ENCODE results near the gene SETD3. TPM values are rescaled to one million over a fixed set of nuclear protein-coding genes. Genes with fewer than 3 reads are reported as not detected.
A peak's percentile ranks its signal among the peaks of the same experiment; 100 is the strongest.

SETD3 gene
- total RNA-seq, 2 experiments from 2014 or later, result 63.8 to 66.3 TPM

DNA sequence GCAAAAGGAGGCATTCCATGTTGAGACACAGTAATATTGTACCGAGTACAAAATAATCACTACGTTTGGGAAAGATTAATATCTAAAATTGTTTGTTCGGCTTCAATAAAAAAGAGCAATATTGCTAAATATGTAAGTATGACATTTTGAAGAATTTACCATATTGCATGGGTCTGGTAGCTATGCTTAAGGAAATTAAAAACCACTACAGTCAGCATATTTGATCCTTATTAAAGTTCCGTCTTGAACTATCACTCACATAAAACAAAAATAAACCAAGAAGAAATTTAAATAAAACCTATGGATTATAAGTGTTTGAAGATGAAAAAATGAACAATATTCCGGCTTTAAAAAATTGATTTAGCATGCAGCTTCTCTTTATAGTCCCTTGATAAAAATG is 63.8 kb downstream of the SETD3 start:
- no peak overlapping the region for H3K4me3 Mint-ChIP-seq
- H3K36me3 Mint-ChIP-seq (ENCODE audit: low read depth), result peaks cover 26% of the 10 kb centered on the region
- DNase-seq, result no peak
- no peak overlapping the region for H3K27ac Mint-ChIP-seq
- ChIA-PET POLR2A (no interaction called here), CTCF (interaction anchor here (1.4 to 8.0 kb wide), 7 partner anchors 10 to 139 kb away, joined by 6 to 94 read pairs (median 16); partner anchors contain the start of genes CCNK and SETD3)
- H3K27me3 Mint-ChIP-seq, result no peaks in the 10 kb centered on the region
- no peaks in the 10 kb centered on the region for H3K9me3 Mint-ChIP-seq
- H3K4me1 Mint-ChIP-seq, result peaks cover 28% of the 10 kb centered on the region

DNA sequence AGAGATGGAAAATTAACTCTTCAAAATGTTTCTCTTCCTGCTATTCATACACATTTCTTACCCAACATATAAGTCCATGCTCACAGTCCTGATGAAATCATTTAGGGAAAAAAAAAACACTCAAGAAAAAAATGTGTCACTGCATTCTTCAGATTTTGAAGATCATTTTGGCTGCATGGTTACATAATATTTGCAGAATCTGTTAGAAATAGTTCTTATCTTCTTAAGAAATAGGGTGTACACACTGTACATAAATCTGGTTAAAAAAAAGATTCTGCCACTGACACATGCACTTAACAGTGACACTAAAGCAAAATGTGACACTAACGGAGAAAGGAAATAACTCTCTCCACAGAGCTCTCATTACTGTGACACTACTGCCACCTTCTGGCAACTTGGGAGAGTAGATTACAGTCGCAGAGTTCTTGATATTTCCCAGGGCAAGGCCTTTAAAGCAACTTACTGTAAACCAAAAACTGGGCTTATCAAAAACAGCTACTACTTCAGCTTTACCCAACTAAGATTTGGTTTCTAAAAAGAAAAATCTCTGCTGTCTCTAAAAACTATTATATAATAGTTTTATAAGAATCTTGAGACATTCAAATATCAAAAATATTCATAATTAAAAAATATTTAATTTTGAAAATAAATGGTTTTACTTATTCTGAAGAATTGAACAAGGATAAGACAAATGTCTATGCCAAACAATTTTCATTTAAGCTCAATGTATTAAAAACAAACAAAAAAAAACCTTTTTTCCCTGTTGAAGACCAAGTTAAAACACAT is 65.0 kb downstream of the SETD3 start:
- H3K4me3 Mint-ChIP-seq, result no peak overlapping the region
- peak overlapping the region; percentile 8 for H3K27ac Mint-ChIP-seq
- H3K27me3 Mint-ChIP-seq, result no peaks in the 10 kb centered on the region
- H3K36me3 Mint-ChIP-seq (ENCODE audit: low read depth), result peaks cover 27% of the 10 kb centered on the region
- ChIA-PET CTCF (interaction anchor here (0.8 to 8.0 kb wide), 20 partner anchors 9 to 144 kb away, joined by 3 to 94 read pairs (median 4); partner anchors contain the start of genes BCL11B, CCNK and SETD3), POLR2A (interaction anchor here (1.0 to 1.6 kb wide), 3 partner anchors 19 to 96 kb away, joined by 3 to 5 read pairs (median 3); no protein-coding TSS in a partner anchor)
- H3K4me1 Mint-ChIP-seq, result peaks cover 28% of the 10 kb centered on the region
- DNase-seq, result peak; percentile 67
- no peaks in the 10 kb centered on the region for H3K9me3 Mint-ChIP-seq

DNA sequence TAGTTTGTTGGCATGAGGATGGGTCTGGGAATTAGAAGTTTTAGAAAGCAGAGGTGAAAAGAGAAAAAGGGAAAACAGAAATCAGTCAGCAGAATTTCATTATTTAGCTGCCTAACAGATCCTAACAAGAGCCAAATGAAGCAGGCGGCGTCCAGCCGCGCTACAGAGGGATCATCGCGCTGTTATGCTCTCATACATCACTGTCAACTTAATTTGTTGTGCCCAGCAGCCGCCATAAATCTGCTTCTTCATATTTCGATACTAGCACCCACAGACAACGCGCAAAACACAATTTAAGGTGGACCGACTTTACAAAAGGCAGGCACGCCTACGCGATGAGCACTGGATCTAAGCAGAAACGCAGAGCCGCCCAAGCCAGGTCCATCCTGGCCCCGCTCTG is 66.7 kb downstream of the SETD3 start:
- no peak overlapping the region for H3K4me3 Mint-ChIP-seq
- peaks cover 28% of the 10 kb centered on the region for H3K4me1 Mint-ChIP-seq
- ChIA-PET CTCF (interaction anchor here (1.7 to 8.0 kb wide), 4 partner anchors 9 to 94 kb away, joined by 5 to 94 read pairs (median 38); no protein-coding TSS in a partner anchor), POLR2A (no interaction called here)
- H3K27ac Mint-ChIP-seq, result no peak overlapping the region
- no peaks in the 10 kb centered on the region for H3K9me3 Mint-ChIP-seq
- no peak for DNase-seq
- H3K27me3 Mint-ChIP-seq, result no peaks in the 10 kb centered on the region
- peaks cover 31% of the 10 kb centered on the region for H3K36me3 Mint-ChIP-seq (ENCODE audit: low read depth)

DNA sequence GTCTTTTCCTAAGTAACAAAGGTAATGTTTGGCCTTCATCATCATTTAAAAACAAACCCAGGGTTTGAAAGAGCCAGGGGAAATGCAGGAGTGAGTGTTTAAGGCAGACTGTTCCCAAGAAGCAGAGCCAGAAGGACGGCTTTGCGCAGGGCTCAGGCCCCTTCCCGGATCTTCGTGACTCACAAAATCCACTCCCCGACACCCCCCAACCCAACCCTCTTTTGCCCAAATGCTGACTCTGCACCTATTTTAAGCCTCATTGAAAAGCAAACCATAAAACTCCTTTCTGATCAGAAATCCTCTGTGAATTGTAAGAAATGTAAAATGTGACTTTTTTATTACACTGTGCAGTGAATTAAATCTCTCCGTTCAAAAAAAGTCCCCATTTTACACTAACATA is 67.5 kb downstream of the SETD3 start:
- H3K4me1 Mint-ChIP-seq, result peaks cover 23% of the 10 kb centered on the region
- DNase-seq, result no peak
- POLR2A ChIA-PET, result no interaction called here
- no peaks in the 10 kb centered on the region for H3K27me3 Mint-ChIP-seq
- CTCF ChIA-PET, result interaction anchor here (1.7 to 8.0 kb wide), 4 partner anchors 10 to 93 kb away, joined by 5 to 94 read pairs (median 38); no protein-coding TSS in a partner anchor
- H3K27ac Mint-ChIP-seq, result no peak overlapping the region
- H3K9me3 Mint-ChIP-seq, result no peaks in the 10 kb centered on the region
- no peak overlapping the region for H3K4me3 Mint-ChIP-seq
- peaks cover 33% of the 10 kb centered on the region for H3K36me3 Mint-ChIP-seq (ENCODE audit: low read depth)

DNA sequence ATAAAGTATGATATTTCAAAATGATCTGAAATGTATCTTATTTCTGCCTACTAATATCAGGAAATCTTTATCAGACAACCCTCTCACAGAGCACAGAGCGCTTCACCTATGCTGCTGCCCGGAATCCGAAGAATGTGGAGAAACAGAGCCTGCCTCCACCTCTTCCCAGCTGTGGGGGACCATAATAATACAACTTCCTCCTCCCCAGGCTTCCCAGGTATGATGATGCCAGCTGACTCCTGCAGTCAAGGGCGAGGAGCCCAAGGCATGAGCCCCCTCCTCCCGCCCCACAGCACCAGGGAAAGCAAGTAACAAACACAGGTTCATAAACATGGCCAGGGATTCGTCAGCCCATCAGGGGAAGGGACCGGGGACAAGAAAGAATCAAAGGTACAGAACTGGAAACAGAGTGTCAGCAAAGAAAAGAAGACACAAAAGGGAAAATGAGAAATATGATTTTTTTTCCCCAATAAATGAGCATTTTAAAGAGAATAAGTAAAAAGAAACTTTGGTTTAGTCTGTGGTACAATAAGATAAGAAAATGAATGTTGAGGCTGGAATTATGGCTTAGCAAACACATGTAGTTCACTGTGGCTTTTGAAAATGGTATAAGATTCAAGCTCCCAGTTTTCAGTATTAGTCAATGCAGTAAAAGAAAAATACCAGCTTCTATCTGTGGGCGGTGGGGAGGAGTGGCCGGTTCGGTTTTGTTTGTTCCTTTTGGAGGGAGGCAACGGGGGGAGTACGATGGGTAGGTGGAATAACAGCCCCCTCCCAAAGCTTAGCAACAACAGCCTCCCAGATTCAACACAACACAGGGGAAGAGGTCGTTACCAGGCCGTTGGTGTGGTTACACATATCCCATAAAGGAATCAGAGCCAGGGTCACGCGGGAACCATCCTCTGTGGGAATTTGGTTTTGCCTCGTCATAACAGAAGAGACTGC is 68.3 kb downstream of the SETD3 start:
- Mint-ChIP-seq H3K27ac (no peak overlapping the region), H3K9me3 (no peaks in the 10 kb centered on the region), H3K27me3 (no peaks in the 10 kb centered on the region), H3K4me1 (peaks cover 23% of the 10 kb centered on the region), H3K4me3 (no peak overlapping the region), H3K36me3 (ENCODE audit: low read depth) (peaks cover 34% of the 10 kb centered on the region)
- DNase-seq, result no peak
- ChIA-PET CTCF (interaction anchor here (0.8 to 8.0 kb wide), 4 partner anchors 9 to 92 kb away, joined by 3 to 65 read pairs (median 6); no protein-coding TSS in a partner anchor), POLR2A (interaction anchor here (0.8 kb wide), 1 partner anchor 16 kb away, joined by 3 read pairs; no protein-coding TSS in a partner anchor)

DNA sequence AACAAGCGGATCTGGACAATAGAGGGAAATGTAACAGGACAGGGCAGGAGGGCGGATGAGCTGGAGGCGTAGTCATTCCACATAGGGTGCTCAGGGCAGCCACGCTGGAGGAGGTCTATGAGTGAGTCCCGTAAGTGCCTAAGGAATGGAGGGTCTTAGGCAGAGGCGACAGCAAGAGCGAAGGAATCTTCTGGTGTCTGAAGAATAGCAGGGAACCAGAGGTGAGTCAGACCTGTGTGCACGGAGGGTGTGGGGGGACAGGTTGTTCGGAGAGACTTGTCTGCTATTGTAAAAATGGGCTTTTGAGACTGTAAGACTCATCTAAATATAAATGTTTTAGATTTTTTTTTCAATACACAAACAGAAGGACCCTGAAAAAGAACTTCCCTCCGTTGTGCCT is 70.6 kb downstream of the SETD3 start:
- Mint-ChIP-seq H3K4me3 (no peak overlapping the region), H3K36me3 (ENCODE audit: low read depth) (peaks cover 38% of the 10 kb centered on the region), H3K27ac (no peak overlapping the region), H3K9me3 (no peaks in the 10 kb centered on the region), H3K4me1 (peaks cover 17% of the 10 kb centered on the region), H3K27me3 (no peaks in the 10 kb centered on the region)
- POLR2A ChIA-PET, result no interaction called here
- no peak for DNase-seq
- CTCF ChIA-PET, result no interaction called here

DNA sequence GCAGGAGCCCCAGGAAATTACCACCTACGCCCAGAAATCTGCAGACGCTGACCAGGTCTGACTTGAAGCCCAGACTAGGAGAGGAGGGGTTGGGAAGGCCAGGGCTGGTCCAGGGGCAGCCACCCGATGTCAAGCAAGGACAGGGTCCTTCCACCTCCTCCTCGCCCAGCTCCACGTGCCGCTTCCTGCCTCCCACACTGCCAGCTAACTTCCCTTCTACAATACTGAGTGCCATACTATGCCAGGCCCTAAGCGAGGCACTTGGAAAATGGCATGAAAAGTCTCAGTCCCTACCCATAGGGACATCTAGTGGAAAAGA is 71.7 kb downstream of the SETD3 start:
- Mint-ChIP-seq H3K9me3 (no peaks in the 10 kb centered on the region), H3K36me3 (ENCODE audit: low read depth) (peaks cover 40% of the 10 kb centered on the region), H3K27me3 (no peaks in the 10 kb centered on the region), H3K4me3 (no peak overlapping the region), H3K27ac (no peak overlapping the region), H3K4me1 (peaks cover 17% of the 10 kb centered on the region)
- ChIA-PET POLR2A (no interaction called here), CTCF (interaction anchor here (1.0 kb wide), 1 partner anchor 13 kb away, joined by 3 read pairs; no protein-coding TSS in a partner anchor)
- no peak for DNase-seq

DNA sequence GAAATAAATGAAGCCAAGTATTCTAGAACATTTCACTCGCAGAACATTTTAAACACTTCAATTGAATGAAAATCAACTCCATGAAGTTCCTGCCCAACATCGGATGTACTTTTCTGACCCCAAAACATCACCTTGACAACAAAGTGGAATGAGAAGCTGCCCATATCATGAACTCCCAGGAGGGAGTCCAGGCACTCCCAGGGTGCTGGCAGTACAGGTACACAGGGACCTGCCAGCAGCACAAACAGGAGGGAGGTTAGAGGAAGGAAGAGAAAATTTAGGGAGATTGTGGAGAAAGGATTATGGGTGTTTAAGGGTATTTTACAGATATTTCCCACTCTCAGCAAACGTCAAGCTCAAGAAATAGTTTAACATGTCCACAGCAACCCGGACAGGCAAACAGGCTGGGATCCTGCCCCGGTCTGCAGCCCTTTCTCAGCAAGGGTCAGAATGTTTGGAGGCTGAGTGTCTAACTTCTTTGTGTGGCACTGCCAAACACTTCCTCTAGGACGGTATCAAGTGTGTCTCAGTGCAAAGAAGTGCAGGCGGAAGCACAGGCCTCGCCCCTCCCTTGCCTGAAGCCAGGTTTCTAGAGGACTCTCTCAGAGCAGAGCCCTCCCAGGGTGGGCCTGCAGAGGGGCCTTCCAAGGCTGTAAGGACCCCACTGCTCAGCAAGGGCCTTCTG is 72.2 kb downstream of the SETD3 start:
- no peak overlapping the region for H3K4me3 Mint-ChIP-seq
- CTCF ChIA-PET, result interaction anchor here (1.0 to 2.5 kb wide), 2 partner anchors 14 to 15 kb away, joined by 3 to 15 read pairs; no protein-coding TSS in a partner anchor
- H3K9me3 Mint-ChIP-seq, result no peaks in the 10 kb centered on the region
- peaks cover 16% of the 10 kb centered on the region for H3K4me1 Mint-ChIP-seq
- POLR2A ChIA-PET, result no interaction called here
- no peak for DNase-seq
- H3K27ac Mint-ChIP-seq, result no peak overlapping the region
- no peaks in the 10 kb centered on the region for H3K27me3 Mint-ChIP-seq
- peaks cover 38% of the 10 kb centered on the region for H3K36me3 Mint-ChIP-seq (ENCODE audit: low read depth)

DNA sequence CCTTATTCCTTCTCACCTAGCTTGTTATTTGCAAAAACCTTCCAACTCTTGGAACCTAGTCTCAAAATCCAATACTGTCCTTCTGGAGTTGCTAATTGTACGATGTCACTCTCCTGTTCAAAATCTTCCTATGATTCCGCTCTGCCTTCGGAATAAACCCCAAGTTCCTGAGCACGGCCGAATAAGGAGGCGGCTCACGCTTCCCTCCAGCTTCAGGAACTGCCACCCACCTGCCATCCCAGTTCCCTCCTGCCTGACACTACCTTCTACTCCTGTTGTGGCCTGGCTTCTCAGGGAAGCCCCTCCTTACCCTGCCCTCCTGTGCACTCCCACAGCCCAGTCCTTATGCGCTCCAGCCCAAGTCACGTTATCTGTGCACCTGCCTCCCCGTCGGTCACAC is 73.2 kb downstream of the SETD3 start:
- POLR2A ChIA-PET, result no interaction called here

DNA sequence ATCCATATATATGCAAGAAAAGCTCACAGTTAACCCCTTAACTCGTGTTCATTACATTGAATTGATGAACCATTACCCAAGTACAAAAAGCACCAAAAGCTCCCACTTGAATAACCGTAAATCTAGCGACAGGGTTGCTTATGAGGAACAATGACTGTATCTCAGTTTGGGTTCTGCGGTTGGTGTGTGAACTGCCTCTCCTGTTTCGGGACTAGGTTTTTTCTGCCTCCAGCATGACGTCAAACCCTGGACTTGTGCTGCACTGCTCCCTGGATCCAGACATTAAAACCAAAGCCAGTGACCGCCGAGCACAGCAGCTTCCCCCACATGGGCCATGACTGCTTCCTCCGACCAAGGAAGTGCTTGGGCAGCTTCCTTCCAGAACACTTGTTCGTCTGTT is 77.7 kb downstream of the SETD3 start:
- no peak overlapping the region for H3K4me3 Mint-ChIP-seq
- no peak overlapping the region for H3K27ac Mint-ChIP-seq
- ChIA-PET POLR2A (no interaction called here), CTCF (interaction anchor here (0.6 to 3.4 kb wide), 5 partner anchors 10 to 262 kb away, joined by 3 to 29 read pairs (median 5); no protein-coding TSS in a partner anchor)
- peaks cover 54% of the 10 kb centered on the region for H3K36me3 Mint-ChIP-seq (ENCODE audit: low read depth)
- DNase-seq, result no peak
- no peaks in the 10 kb centered on the region for H3K9me3 Mint-ChIP-seq
- no peaks in the 10 kb centered on the region for H3K27me3 Mint-ChIP-seq
- peaks cover 11% of the 10 kb centered on the region for H3K4me1 Mint-ChIP-seq

More for the DNA sequence above, 73.2 kb downstream of the SETD3 start:
- Mint-ChIP-seq H3K4me3 (no peak overlapping the region), H3K36me3 (ENCODE audit: low read depth) (peaks cover 36% of the 10 kb centered on the region), H3K4me1 (peaks cover 12% of the 10 kb centered on the region), H3K27me3 (no peaks in the 10 kb centered on the region), H3K27ac (no peak overlapping the region), H3K9me3 (no peaks in the 10 kb centered on the region)
- CTCF ChIA-PET, result interaction anchor here (2.5 kb wide), 1 partner anchor 14 kb away, joined by 15 read pairs; no protein-coding TSS in a partner anchor
- no peak for DNase-seq

DNA sequence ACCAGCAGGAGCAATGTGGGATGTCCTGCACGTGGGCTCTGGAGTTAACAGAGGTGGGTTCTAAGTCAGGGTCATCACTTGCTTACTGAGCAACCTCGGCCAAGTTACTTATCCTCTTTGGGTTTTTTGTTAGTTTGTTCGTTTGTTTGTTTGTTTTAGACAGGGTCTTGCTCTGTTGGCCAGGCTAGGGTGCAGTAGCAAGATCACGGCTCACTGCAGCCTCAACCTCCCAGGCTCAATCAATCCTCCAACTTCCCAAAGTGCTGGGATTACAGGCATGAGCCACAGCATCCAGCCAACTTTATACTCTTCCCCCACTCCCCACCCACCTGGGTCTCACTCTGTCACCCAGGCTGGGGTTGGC is 78.4 kb downstream of the SETD3 start:
- ChIA-PET CTCF (interaction anchor here (0.6 to 3.4 kb wide), 4 partner anchors 9 to 262 kb away, joined by 3 to 29 read pairs (median 6); no protein-coding TSS in a partner anchor), POLR2A (interaction anchor here (1.0 to 1.1 kb wide), 2 partner anchors 79 to 82 kb away, joined by 3 read pairs; partner anchors contain the start of genes CCNK and SETD3)
- peaks cover 58% of the 10 kb centered on the region for H3K36me3 Mint-ChIP-seq (ENCODE audit: low read depth)
- no peak for DNase-seq
- H3K27me3 Mint-ChIP-seq, result no peaks in the 10 kb centered on the region
- H3K9me3 Mint-ChIP-seq, result no peaks in the 10 kb centered on the region
- peaks cover 11% of the 10 kb centered on the region for H3K4me1 Mint-ChIP-seq
- H3K4me3 Mint-ChIP-seq, result no peak overlapping the region
- H3K27ac Mint-ChIP-seq, result no peak overlapping the region

DNA sequence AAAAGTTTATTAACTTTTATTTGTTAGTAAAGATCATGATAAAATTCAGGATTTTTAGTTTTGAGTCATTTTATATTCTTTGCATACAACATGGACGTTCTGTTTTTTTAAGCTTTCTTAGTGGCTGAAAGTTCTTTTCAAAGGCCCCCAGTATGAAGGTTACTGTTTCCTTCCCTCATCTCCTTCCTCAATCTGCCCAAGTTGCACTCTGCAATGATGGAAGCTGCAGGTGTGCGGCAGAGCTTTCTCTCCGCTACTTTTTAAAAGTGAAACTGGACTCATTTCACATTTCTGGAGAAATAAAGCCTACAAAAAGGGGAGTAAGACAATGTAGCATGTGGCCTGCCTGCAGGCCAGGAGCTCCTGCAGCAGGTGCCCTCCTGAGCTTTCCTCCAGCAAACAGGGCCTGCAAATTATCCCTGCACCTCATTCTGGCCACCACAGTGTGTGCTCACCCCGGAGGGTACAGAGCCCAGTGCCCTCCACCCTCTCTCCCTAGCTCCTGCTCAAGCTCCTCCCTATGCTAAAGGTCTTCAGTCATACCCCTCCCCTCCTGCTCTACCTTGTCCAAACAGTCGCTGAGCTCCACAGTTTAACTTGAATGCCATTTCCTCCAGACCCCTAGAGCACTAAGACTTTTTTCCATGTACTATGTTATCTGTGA is 78.9 kb downstream of the SETD3 start:
- Mint-ChIP-seq H3K36me3 (ENCODE audit: low read depth) (peaks cover 58% of the 10 kb centered on the region), H3K27me3 (no peaks in the 10 kb centered on the region), H3K9me3 (no peaks in the 10 kb centered on the region), H3K27ac (no peak overlapping the region), H3K4me3 (no peak overlapping the region), H3K4me1 (peaks cover 11% of the 10 kb centered on the region)
- no peak for DNase-seq
- ChIA-PET POLR2A (interaction anchor here (1.0 to 1.1 kb wide), 2 partner anchors 79 to 82 kb away, joined by 3 read pairs; partner anchors contain the start of genes CCNK and SETD3), CTCF (interaction anchor here (1.3 to 3.4 kb wide), 4 partner anchors 9 to 14 kb away, joined by 3 to 29 read pairs (median 8); no protein-coding TSS in a partner anchor)
